IMR-90 (cell line): ENCODE results near the gene CNIH1. TPM values are rescaled to one million over a fixed set of nuclear protein-coding genes. Genes with fewer than 3 reads are reported as not detected.

Experiments
- ATAC-seq: fragments of 200-7000 bp; cut with Tn5 transposase; 2 replicates; pipeline ENCODE4 v1.9.1; 2020; ENCODE audit warnings: low read depth, mild to moderate bottlenecking, moderate library complexity
- BruUV-seq: library from RNA; stranded (reverse); fragments of 400-500 nt; replicated peaks from 2 replicates; lab custom pipeline; 2021; lab: Mats Ljungman, UMichigan
- CTCF ChIA-PET: fragments of 300-600 bp; formaldehyde crosslinking; extraction: SDS; loops from one replicate; lab custom pipeline; 2021; ENCODE audit warnings: antibody characterized with exemption; lab: Yijun Ruan, JAX
- POLR2A ChIA-PET: fragments of 300-600 bp; sonication (Branson Sonifier 250); formaldehyde crosslinking; loops from one replicate; lab custom pipeline; 2022; ENCODE audit warnings: antibody characterized with exemption; ENCODE audit not compliant: unreplicated experiment; lab: Charles Lee
- DNase-seq: peaks from one replicate; pipeline ENCODE4 v3.0.0; 2013
- H2AFZ ChIP-seq: replicated peaks from 2 replicates; pipeline ENCODE3; 2013; ENCODE audit warnings: low read length, mild to moderate bottlenecking; ENCODE audit not compliant: poor library complexity
- H2AK5ac ChIP-seq: 2 replicates; pipeline ENCODE4 v1.6.1; 2013; ENCODE audit warnings: low read depth, low read length, inconsistent platforms
- H2AK9ac ChIP-seq: replicated peaks from 2 replicates; pipeline ENCODE3; 2013; ENCODE audit warnings: mild to moderate bottlenecking, low read depth, low read length, moderate library complexity; ENCODE audit not compliant: poor library complexity
- H2BK120ac ChIP-seq: 2 replicates; pipeline ENCODE4 v1.6.1; 2013; ENCODE audit warnings: low read depth, low read length, inconsistent platforms
- H2BK15ac ChIP-seq: 3 replicates; pipeline ENCODE4 v1.6.1; 2013; ENCODE audit warnings: low read depth, low read length, inconsistent platforms
- H2BK20ac ChIP-seq: 2 replicates; pipeline ENCODE4 v1.6.1; 2013; ENCODE audit warnings: low read depth, mild to moderate bottlenecking, inconsistent platforms, low read length, moderate library complexity
- H2BK5ac ChIP-seq: 2 replicates; pipeline ENCODE4 v1.6.1; 2013; ENCODE audit warnings: mild to moderate bottlenecking, low read depth, low read length, inconsistent platforms; ENCODE audit not compliant: poor library complexity, severe bottlenecking
- H3K14ac ChIP-seq: replicated peaks from 2 replicates; pipeline ENCODE4 v1.6.1; 2013; ENCODE audit warnings: low read depth, low read length, inconsistent platforms
- H3K18ac ChIP-seq: 2 replicates; pipeline ENCODE4 v1.6.1; 2013; ENCODE audit warnings: low read depth, low read length, control low read depth
- H3K23ac ChIP-seq: 2 replicates; pipeline ENCODE4 v1.6.1; 2013; ENCODE audit warnings: low read depth, low read length, inconsistent platforms
- H3K27ac ChIP-seq: 2 replicates; pipeline ENCODE4 v1.5.1; 2013; ENCODE audit warnings: mild to moderate bottlenecking, control low read depth, low read length; ENCODE audit not compliant: insufficient read depth
- H3K27me3 ChIP-seq: 2 replicates; pipeline ENCODE4 v1.6.1; 2013; ENCODE audit warnings: low read length; ENCODE audit not compliant: control insufficient read depth, insufficient read depth
- H3K36me3 ChIP-seq: 2 replicates; pipeline ENCODE4 v1.6.1; 2013; ENCODE audit warnings: low read length, mixed read lengths; ENCODE audit not compliant: control insufficient read depth, insufficient read depth
- H3K4ac ChIP-seq: 2 replicates; pipeline ENCODE4 v1.6.1; 2013; ENCODE audit warnings: low read depth, low read length, inconsistent platforms
- H3K4me1 ChIP-seq: 2 replicates; pipeline ENCODE4 v1.6.1; 2013; ENCODE audit warnings: low read length, mixed read lengths; ENCODE audit not compliant: control insufficient read depth, insufficient read depth
- H3K4me2 ChIP-seq: 2 replicates; pipeline ENCODE4 v1.6.1; 2013; ENCODE audit warnings: low read depth, mild to moderate bottlenecking, control low read depth, low read length, moderate library complexity
- H3K4me3 ChIP-seq: 2 replicates; pipeline ENCODE4 v1.5.1; 2013; ENCODE audit warnings: low read depth, mild to moderate bottlenecking, control low read depth, low read length, moderate library complexity; ENCODE audit not compliant: insufficient read depth
- H3K56ac ChIP-seq: 2 replicates; pipeline ENCODE4 v1.6.1; 2013; ENCODE audit warnings: low read length, inconsistent platforms; ENCODE audit not compliant: insufficient read depth; ENCODE audit errors: extremely low read depth
- H3K79me1 ChIP-seq, 2 experiments: 2 replicates each; pipeline ENCODE4 v1.6.1; 2013; ENCODE audit warnings: low read length in 2 of 2, inconsistent platforms in 1 of 2, low read depth in 1 of 2
- H3K9ac ChIP-seq: 2 replicates; pipeline ENCODE4 v1.6.1; 2013; ENCODE audit warnings: low read depth, low read length, control low read depth
- H3K9me1 ChIP-seq: 2 replicates; pipeline ENCODE4 v1.6.1; 2013; ENCODE audit warnings: low read length, inconsistent platforms; ENCODE audit not compliant: insufficient read depth
- H3K9me3 ChIP-seq: 2 replicates; pipeline ENCODE4 v1.6.1; 2013; ENCODE audit warnings: low read length; ENCODE audit not compliant: control insufficient read depth, insufficient read depth
- H4K20me1 ChIP-seq: 2 replicates; pipeline ENCODE4 v1.6.1; 2013; ENCODE audit warnings: low read length, inconsistent platforms; ENCODE audit not compliant: insufficient read depth
- H4K5ac ChIP-seq: 2 replicates; pipeline ENCODE4 v1.6.1; 2013; ENCODE audit warnings: mild to moderate bottlenecking, low read depth, low read length, control low read depth
- H4K8ac ChIP-seq, 2 experiments: 2 replicates each; pipeline ENCODE4 v1.6.1; 2013; ENCODE audit warnings: low read depth in 2 of 2, low read length in 2 of 2, control low read depth in 1 of 2, inconsistent platforms in 1 of 2
- H4K91ac ChIP-seq: 2 replicates; pipeline ENCODE4 v1.6.1; 2013; ENCODE audit warnings: low read depth, low read length, inconsistent platforms; ENCODE audit not compliant: insufficient read depth
- CHD1 ChIP-seq: IDR thresholded peaks from 2 replicates; pipeline ENCODE4 v1.6.1; 2012; ENCODE audit warnings: low read depth, low read length, improper control_type of control experiment
- RAD21 ChIP-seq: IDR thresholded peaks from 2 replicates; pipeline ENCODE4 v1.6.1; 2012; ENCODE audit warnings: low read length, improper control_type of control experiment
- SMC3 ChIP-seq: fragments of 150-350 bp; IDR thresholded peaks from 2 replicates; pipeline ENCODE4 v1.6.1; 2016; ENCODE audit warnings: low read depth, mild to moderate bottlenecking, antibody characterized with exemption, low read length, moderate library complexity
- WGBS, 2 experiments: methylation state at CpG; one replicate each; pipeline versions ENCODE4 v1.1.5 to v1.1.7; 2013; ENCODE audit warnings: missing lambda C conversion rate in 2 of 2; ENCODE audit not compliant: insufficient read length in 1 of 2; ENCODE audit errors: extremely low coverage in 2 of 2; 5-methylcytosine and 5-hydroxymethylcytosine counted together
- dilution Hi-C: fragments of 300-500 bp; cut with HindIII; formaldehyde crosslinking; loops from one replicate; pipeline ENCODE4 v1.14.3; 2018; ENCODE audit warnings: low sequenced_read_pairs; ENCODE audit not compliant: unreplicated experiment
- in situ Hi-C: fragments of 300-500 bp; cut with MboI; formaldehyde crosslinking; loops from 3 replicates; pipeline ENCODE4 v1.14.3; 2019; ENCODE audit warnings: low sequenced_read_pairs, inconsistent platforms, mixed read lengths
- intact Hi-C: fragments of 100-400 bp; cut with micrococcal nuclease; formaldehyde crosslinking; loops from 2 replicates; pipeline ENCODE4 v1.10.0; 2022
- polyA plus RNA-seq, 3 experiments: library from polyadenylated mRNA; depleted of rRNA; stranded (reverse); fragments of >200 nt; gene quantifications; 2 replicates each; pipeline ENCODE4 v1.2.3, GENCODE V29; 2012; ENCODE audit warnings: low replicate concordance in 1 of 3
- total RNA-seq: library from RNA; depleted of rRNA; stranded (reverse); fragments of >200 nt; gene quantifications from 2 replicates; pipeline ENCODE4 v1.2.3, GENCODE V29; 2012
- TF ChIP-seq, protein P1 (sequence below): fragments of 150-350 bp; IDR thresholded peaks from 2 replicates; pipeline ENCODE4 v1.6.1; 2016; ENCODE audit warnings: low read depth, mild to moderate bottlenecking, low read length, moderate library complexity, borderline replicate concordance

The CNIH1 gene
- total and polyA plus RNA-seq, 2 of the 4 experiments (the other 2 are of a cell fraction) = 244 to 284 TPM

DNA sequence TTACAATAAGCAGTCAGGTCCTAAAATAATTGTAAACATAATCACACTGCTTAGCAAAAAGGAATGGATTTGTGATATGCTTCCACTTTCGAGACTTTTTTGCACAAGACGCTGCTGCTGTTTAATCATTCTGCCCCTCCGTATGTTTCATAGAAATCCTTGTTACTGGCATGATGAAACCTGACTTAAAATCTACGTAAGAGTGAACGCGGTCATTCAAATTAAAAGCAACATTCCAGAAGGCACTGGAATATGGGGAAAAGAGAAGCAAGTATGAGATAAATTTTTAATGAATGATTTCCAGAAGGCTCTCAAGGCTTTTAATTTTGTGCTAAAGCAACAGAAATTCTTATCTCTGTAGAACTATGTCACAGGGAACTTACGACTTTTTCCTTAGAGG is 1.1 kb downstream of the CNIH1 start:
- Histone ChIP-seq H3K4ac (no peak overlapping the region; the same call in 1 of the 2 replicates), H4K8ac (peak overlapping the region in 1 of 2 experiments; percentile 71; a peak in 3 of 4 replicates), H4K5ac (no peak overlapping the region; the same call in 1 of the 2 replicates), H2AK5ac (no peak overlapping the region), H3K14ac (peak overlapping the region; percentile 66), H3K9ac (peak overlapping the region; percentile 79; the same call in 1 of the 2 replicates), H3K4me2 (peak overlapping the region; percentile 91), H2AK9ac (no peak overlapping the region), H3K9me3 (no peaks in the 10 kb centered on the region), H3K18ac (no peak overlapping the region), H3K4me3 (peak overlapping the region; percentile 62), H2BK5ac (peak overlapping the region; percentile 87), H3K36me3 (peaks cover 1% of the 10 kb centered on the region; the same call in 1 of the 2 replicates), H2BK15ac (no peak overlapping the region), H3K9me1 (peaks cover 8% of the 10 kb centered on the region), H3K4me1 (peaks cover 11% of the 10 kb centered on the region), H3K79me1 (peaks cover 6 to 29% of the 10 kb centered on the region in 2 experiments), H2BK120ac (no peak overlapping the region), H3K56ac (peak overlapping the region; percentile 74; the same call in 1 of the 2 replicates), H3K27ac (peak overlapping the region; percentile 87; the same call in 1 of the 2 replicates), H4K91ac (peak overlapping the region; percentile 40; the same call in 1 of the 2 replicates), H3K27me3 (no peaks in the 10 kb centered on the region), H2BK20ac (no peak overlapping the region), H4K20me1 (peaks cover 21% of the 10 kb centered on the region), H2AFZ (no peak overlapping the region), H3K23ac (peak overlapping the region; percentile 66; the same call in 1 of the 2 replicates)
- ChIA-PET POLR2A (no interaction called here), CTCF (interaction anchor here (0.5 kb wide), 1 partner anchor 10 kb away, joined by 3 read pairs; no protein-coding TSS in a partner anchor)
- ATAC-seq (no peak), DNase-seq (peak; percentile 36)
- in situ Hi-C loops = no loop called here
- dilution Hi-C loops = no loop called here
- intact Hi-C loops = loop anchor here (5.0 kb wide), 1 partner anchor 73 kb away; no protein-coding TSS in a partner anchor
- no CpG with 5 or more reads among the region's 7 CpGs for WGBS, 2 experiments
- TF ChIP-seq RAD21 = no peak
- TF ChIP-seq, protein P1, sequence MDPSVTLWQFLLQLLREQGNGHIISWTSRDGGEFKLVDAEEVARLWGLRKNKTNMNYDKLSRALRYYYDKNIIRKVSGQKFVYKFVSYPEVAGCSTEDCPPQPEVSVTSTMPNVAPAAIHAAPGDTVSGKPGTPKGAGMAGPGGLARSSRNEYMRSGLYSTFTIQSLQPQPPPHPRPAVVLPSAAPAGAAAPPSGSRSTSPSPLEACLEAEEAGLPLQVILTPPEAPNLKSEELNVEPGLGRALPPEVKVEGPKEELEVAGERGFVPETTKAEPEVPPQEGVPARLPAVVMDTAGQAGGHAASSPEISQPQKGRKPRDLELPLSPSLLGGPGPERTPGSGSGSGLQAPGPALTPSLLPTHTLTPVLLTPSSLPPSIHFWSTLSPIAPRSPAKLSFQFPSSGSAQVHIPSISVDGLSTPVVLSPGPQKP = no peak
- TF ChIP-seq CHD1 = no peak
- TF ChIP-seq SMC3 = no peak
- BruUV-seq = no TSS peak
